ENCODE results near the gene PPM1J. TPM values are rescaled to one million over a fixed set of nuclear protein-coding genes. Genes with fewer than 3 reads are reported as not detected.
A peak's percentile ranks its signal among the peaks of the same experiment; 100 is the strongest.

PPM1J gene
- total and polyA plus RNA-seq, 2 of the 13 experiments (the other 11 are each of a cell fraction or from before 2014, with no cell fraction given), result 0.07 to 0.22 TPM

DNA sequence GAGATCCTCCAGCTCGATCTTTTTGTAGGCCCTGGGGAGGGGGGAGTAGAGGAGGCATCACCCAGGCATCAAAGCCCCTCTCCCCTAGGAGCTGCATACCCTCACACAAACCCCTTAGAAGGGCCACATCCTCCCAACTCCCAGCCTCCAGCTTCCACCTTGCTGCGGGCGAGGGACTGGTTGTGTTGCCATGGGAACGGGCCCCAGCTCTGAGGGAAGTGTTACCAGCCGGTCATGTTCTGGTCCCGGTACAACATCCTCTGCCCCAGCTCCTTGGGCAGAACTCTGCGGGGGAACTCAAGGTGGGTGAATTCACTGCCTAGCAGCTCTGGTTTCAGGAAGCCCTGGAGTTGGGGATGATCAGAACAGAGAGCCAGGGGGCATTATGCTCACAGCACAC lies 4.1 kb downstream of the PPM1J start:
- no peak overlapping the region for H3K9ac ChIP-seq (ENCODE audit: insufficient read depth, low read depth, low read length)
- peaks cover 3% of the 10 kb centered on the region; the same call in 1 of the 2 replicates for H4K20me1 ChIP-seq (ENCODE audit: insufficient read depth, low read length)
- H2AFZ ChIP-seq (ENCODE audit: low read length), result no peak overlapping the region
- no peak for FAIRE-seq
- H3K27me3 ChIP-seq (ENCODE audit: control insufficient read depth in 1 of 2, insufficient read depth in 2 of 2, low read length in 2 of 2), result peaks cover 11 to 69% of the 10 kb centered on the region in 2 experiments
- 0% methylated on average over 1 of the region's 7 CpGs for WGBS (ENCODE audit: low lambda C conversion rate)
- H3K36me3 ChIP-seq (replicated peaks in 1 of 2; ENCODE audit: control insufficient read depth in 1 of 2, insufficient read depth in 2 of 2, low read length in 2 of 2), result no peaks in the 10 kb centered on the region
- TF ChIP-seq RFX1 (IDR thresholded peaks at IDR 0.05) (peak; percentile 45), FOXC1 (CRISPR knock-in tag; IDR thresholded peaks at IDR 0.05; ENCODE audit: borderline replicate concordance) (no peak), RFX3 (CRISPR knock-in tag; IDR thresholded peaks at IDR 0.05) (peak; percentile 52)
- peaks cover 34% of the 10 kb centered on the region for H3K4me1 ChIP-seq (ENCODE audit: insufficient read depth, low read length)
- in situ Hi-C loops (cut with HindIII; ENCODE audit: extremely low pct_ligation_motif_present, low pct_unique_long_range_greater_than_20kb) (loop anchor here (25.0 kb wide), 1 partner anchor 326 kb away; no protein-coding TSS in a partner anchor), intact Hi-C loops (cut with micrococcal nuclease; ENCODE audit: unreplicated experiment) (no loop called here)
- ChIA-PET CTCF (ENCODE audit: low intra/inter-chr PET ratio, low total read pairs) (no interaction called here), POLR2A (interaction anchor here (1.4 kb wide), 1 partner anchor 16 kb away, joined by 3 read pairs; no protein-coding TSS in a partner anchor)
- no peak overlapping the region for H3K27ac ChIP-seq (ENCODE audit: extremely low read length, insufficient read depth, low read length)
- ATAC-seq, result no peak
- BruUV-seq (replicated peaks), result no TSS peak
- H3K4me2 ChIP-seq (ENCODE audit: low read depth, low read length), result no peak overlapping the region
- H3K4me3 ChIP-seq (replicated peaks in 1 of 3; ENCODE audit: insufficient read depth in 1 of 3, low read depth in 2 of 3, low read length in 3 of 3), result no peak overlapping the region
- DNase-seq (ENCODE audit: low spot score), result no peak
- H3K79me2 ChIP-seq (ENCODE audit: insufficient read depth, low read length), result peaks cover 6% of the 10 kb centered on the region
- no peaks in the 10 kb centered on the region for H3K9me3 ChIP-seq (ENCODE audit: low read length)

DNA sequence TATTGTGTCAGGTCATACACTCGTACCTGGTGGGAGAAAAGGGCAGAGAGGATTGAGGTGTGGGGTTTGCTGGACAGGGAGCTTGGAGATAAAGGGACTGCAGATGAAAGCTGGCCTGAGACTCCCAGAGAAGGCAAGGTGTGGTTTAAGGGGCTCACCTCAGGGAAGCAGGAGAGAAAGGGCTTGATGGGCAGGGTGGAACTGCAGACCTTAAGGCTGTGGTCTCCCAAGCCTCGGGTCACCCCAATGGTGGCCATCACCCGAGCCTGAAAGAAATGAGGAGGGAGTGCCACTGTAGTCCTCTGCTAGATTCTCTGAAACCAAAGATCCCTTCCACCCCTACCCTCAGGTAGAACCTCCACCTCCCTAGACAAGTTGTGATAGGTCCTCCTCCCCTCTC lies 4.5 kb downstream of the PPM1J start:
- FAIRE-seq (no peak), ATAC-seq (no peak), DNase-seq (ENCODE audit: low spot score) (no peak)
- Histone ChIP-seq H3K27ac (ENCODE audit: extremely low read length, insufficient read depth, low read length) (no peak overlapping the region), H3K27me3 (ENCODE audit: control insufficient read depth in 1 of 2, insufficient read depth in 2 of 2, low read length in 2 of 2) (peaks cover 11 to 71% of the 10 kb centered on the region in 2 experiments), H3K4me2 (ENCODE audit: low read depth, low read length) (no peak overlapping the region), H3K79me2 (ENCODE audit: insufficient read depth, low read length) (peaks cover 10% of the 10 kb centered on the region), H4K20me1 (ENCODE audit: insufficient read depth, low read length) (no peaks in the 10 kb centered on the region), H3K9me3 (ENCODE audit: low read length) (no peaks in the 10 kb centered on the region), H3K4me1 (ENCODE audit: insufficient read depth, low read length) (peaks cover 32% of the 10 kb centered on the region), H2AFZ (ENCODE audit: low read length) (no peak overlapping the region), H3K9ac (ENCODE audit: insufficient read depth, low read depth, low read length) (no peak overlapping the region), H3K4me3 (replicated peaks in 1 of 3; ENCODE audit: insufficient read depth in 1 of 3, low read depth in 2 of 3, low read length in 3 of 3) (no peak overlapping the region), H3K36me3 (replicated peaks in 1 of 2; ENCODE audit: control insufficient read depth in 1 of 2, insufficient read depth in 2 of 2, low read length in 2 of 2) (no peaks in the 10 kb centered on the region)
- POLR2A ChIA-PET, result interaction anchor here (1.4 kb wide), 1 partner anchor 15 kb away, joined by 3 read pairs; no protein-coding TSS in a partner anchor
- intact Hi-C loops (cut with micrococcal nuclease; ENCODE audit: unreplicated experiment), result no loop called here
- no TSS peak for BruUV-seq (replicated peaks)
- CTCF ChIA-PET (ENCODE audit: low intra/inter-chr PET ratio, low total read pairs), result no interaction called here
- in situ Hi-C loops (cut with HindIII; ENCODE audit: extremely low pct_ligation_motif_present, low pct_unique_long_range_greater_than_20kb), result loop anchor here (25.0 kb wide), 1 partner anchor 327 kb away; no protein-coding TSS in a partner anchor
- WGBS (ENCODE audit: low lambda C conversion rate), result 0% methylated on average over 1 of the region's 3 CpGs
- TF ChIP-seq, protein P1, sequence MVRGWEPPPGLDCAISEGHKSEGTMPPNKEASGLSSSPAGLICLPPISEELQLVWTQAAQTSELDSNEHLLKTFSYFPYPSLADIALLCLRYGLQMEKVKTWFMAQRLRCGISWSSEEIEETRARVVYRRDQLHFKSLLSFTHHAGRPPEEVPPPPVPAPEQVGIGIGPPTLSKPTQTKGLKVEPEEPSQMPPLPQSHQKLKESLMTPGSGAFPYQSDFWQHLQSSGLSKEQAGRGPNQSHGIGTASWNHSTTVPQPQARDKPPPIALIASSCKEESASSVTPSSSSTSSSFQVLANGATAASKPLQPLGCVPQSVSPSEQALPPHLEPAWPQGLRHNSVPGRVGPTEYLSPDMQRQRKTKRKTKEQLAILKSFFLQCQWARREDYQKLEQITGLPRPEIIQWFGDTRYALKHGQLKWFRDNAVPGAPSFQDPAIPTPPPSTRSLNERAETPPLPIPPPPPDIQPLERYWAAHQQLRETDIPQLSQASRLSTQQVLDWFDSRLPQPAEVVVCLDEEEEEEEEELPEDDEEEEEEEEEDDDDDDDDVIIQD (CRISPR knock-in tag; IDR thresholded peaks at IDR 0.05; ENCODE audit: low read depth), result no peak
- TF ChIP-seq NFYB (CRISPR knock-in tag; IDR thresholded peaks at IDR 0.05) (no peak), SSRP1 (CRISPR knock-in tag; IDR thresholded peaks at IDR 0.05) (no peak), ZNF296 (CRISPR knock-in tag; conservative IDR thresholded peaks at IDR 0.05) (no peak), MAZ (IDR thresholded peaks at IDR 0.05; ENCODE audit: borderline replicate concordance, low read depth, low read length) (no peak), MAZ (CRISPR knock-in tag; IDR thresholded peaks at IDR 0.05; ENCODE audit: low read depth) (no peak), PRPF4 (IDR thresholded peaks at IDR 0.05; ENCODE audit: low read depth, low read length, poor library complexity, severe bottlenecking) (no peak), XRCC5 (optimal IDR thresholded peaks at IDR 0.05; ENCODE audit: low read length) (no peak)
- TF ChIP-seq, protein P2, sequence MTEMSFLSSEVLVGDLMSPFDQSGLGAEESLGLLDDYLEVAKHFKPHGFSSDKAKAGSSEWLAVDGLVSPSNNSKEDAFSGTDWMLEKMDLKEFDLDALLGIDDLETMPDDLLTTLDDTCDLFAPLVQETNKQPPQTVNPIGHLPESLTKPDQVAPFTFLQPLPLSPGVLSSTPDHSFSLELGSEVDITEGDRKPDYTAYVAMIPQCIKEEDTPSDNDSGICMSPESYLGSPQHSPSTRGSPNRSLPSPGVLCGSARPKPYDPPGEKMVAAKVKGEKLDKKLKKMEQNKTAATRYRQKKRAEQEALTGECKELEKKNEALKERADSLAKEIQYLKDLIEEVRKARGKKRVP (CRISPR knock-in tag; IDR thresholded peaks at IDR 0.05), result no peak
- TF ChIP-seq, protein P3, sequence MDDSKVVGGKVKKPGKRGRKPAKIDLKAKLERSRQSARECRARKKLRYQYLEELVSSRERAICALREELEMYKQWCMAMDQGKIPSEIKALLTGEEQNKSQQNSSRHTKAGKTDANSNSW (CRISPR knock-in tag; IDR thresholded peaks at IDR 0.05; ENCODE audit: borderline replicate concordance), result no peak

Measured in HepG2 (cell line).